Nephron progenitor cell (in vitro differentiated cells): ENCODE results near the gene DGKB.

Experiments used
- DNase-seq: peaks from one replicate; pipeline ENCODE4 v3.0.0; 2021
- H3K27ac Mint-ChIP-seq: 2 replicates; pipeline ENCODE4 v1.8.0; 2021; ENCODE audit warnings: mild to moderate bottlenecking, moderate library complexity, mixed read lengths
- H3K27me3 Mint-ChIP-seq: 2 replicates; pipeline ENCODE4 v1.8.0; 2021; ENCODE audit warnings: mild to moderate bottlenecking, low read depth, mixed read lengths; ENCODE audit not compliant: poor library complexity
- H3K36me3 Mint-ChIP-seq: 2 replicates; pipeline ENCODE4 v1.8.0; 2021; ENCODE audit warnings: low read depth, mixed read lengths
- H3K4me1 Mint-ChIP-seq: 2 replicates; pipeline ENCODE4 v1.8.0; 2021; ENCODE audit warnings: mixed read lengths
- H3K4me3 Mint-ChIP-seq: 2 replicates; pipeline ENCODE4 v1.8.0; 2021; ENCODE audit warnings: mild to moderate bottlenecking, moderate library complexity, mixed read lengths
- H3K9me3 Mint-ChIP-seq: 2 replicates; pipeline ENCODE4 v1.8.0; 2021; ENCODE audit warnings: mild to moderate bottlenecking, moderate library complexity, mixed read lengths
- TF ChIP-seq, protein P1 (sequence below): fragments of 200-600 bp; sonication (generic); IDR thresholded peaks from 2 replicates; pipeline ENCODE4 v1.5.0; 2021; ENCODE audit warnings: antibody characterized with exemption

The DGKB gene

DNA sequence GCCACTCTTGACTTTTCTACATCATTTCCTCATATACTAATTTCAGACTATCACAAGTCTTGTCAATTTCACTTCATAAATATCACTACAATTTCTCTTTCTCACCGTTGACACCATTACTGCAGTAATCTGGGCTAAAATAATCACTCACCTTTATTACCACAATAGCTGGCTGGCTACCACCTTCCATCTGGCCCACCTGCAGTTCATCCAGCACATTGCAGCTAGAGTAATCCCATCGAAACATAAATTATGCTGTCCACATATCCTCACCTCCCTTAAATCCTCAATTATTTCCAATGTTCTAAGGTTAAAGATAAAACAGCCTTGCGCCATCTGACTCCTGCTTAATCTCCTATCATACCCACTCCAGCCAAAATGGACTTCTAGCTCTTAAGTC is 16.0 kb downstream of the DGKB start:
- Mint-ChIP-seq H3K36me3 (no peaks in the 10 kb centered on the region), H3K9me3 (no peaks in the 10 kb centered on the region), H3K4me3 (no peak overlapping the region), H3K27me3 (no peaks in the 10 kb centered on the region), H3K27ac (no peak overlapping the region), H3K4me1 (no peaks in the 10 kb centered on the region)
- TF ChIP-seq, protein P1, sequence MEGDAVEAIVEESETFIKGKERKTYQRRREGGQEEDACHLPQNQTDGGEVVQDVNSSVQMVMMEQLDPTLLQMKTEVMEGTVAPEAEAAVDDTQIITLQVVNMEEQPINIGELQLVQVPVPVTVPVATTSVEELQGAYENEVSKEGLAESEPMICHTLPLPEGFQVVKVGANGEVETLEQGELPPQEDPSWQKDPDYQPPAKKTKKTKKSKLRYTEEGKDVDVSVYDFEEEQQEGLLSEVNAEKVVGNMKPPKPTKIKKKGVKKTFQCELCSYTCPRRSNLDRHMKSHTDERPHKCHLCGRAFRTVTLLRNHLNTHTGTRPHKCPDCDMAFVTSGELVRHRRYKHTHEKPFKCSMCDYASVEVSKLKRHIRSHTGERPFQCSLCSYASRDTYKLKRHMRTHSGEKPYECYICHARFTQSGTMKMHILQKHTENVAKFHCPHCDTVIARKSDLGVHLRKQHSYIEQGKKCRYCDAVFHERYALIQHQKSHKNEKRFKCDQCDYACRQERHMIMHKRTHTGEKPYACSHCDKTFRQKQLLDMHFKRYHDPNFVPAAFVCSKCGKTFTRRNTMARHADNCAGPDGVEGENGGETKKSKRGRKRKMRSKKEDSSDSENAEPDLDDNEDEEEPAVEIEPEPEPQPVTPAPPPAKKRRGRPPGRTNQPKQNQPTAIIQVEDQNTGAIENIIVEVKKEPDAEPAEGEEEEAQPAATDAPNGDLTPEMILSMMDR: no peak
- no peak for DNase-seq

DNA sequence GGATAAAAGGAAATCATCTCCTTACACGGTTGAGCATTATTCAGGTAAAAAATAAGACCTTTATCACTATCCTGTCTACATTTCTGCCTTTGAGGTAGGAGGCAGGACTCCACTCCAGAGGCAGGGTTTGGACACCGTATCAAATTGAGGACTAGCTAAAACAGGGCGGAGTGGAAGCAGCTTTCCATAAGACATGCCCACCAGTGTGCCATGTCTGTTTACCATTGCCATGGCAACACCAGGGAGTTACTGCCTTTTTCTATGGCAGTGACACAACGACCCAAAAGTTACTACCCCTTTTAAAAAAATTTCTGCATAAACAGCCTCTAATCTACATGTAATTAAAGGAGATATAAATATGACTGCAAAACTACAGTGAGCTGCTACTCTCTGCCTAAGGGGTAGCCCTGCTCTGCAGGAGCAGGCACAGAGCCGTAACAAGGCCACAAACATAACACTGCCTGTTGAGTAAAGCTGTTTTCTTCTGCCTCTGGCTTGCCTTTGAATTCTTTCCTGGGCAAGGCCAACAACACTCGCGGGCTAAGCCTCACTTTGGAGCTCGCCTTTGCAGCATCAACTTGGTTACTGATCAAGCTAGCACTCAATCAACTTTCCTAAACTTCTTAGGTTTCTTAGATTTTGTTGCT is 26.5 kb downstream of the DGKB start:
- H3K36me3 Mint-ChIP-seq: no peaks in the 10 kb centered on the region
- no peaks in the 10 kb centered on the region for H3K4me1 Mint-ChIP-seq

DNA sequence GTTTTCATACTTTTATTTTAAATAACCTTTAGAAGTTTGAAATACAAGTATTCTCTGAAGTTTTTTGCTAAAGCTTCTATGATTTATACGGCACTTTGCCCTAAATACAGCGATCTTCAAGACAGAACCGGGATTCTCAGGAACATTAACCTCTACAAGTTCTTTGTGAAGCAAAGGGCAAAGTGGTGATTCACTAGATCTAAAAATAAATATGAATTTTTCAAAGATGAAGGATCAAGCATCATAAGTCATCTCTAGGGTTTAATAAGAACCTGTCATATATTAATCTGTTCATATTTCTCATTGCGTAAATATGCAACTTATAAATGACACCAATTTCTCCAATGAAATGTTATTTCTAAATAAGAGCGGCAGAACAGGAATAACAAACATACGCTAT is 30.7 kb downstream of the DGKB start:
- TF ChIP-seq, protein P1: no peak
- DNase-seq: no peak
- H3K36me3 Mint-ChIP-seq: no peaks in the 10 kb centered on the region
- no peak overlapping the region for H3K27ac Mint-ChIP-seq
- no peaks in the 10 kb centered on the region for H3K4me1 Mint-ChIP-seq
- H3K27me3 Mint-ChIP-seq: no peaks in the 10 kb centered on the region
- H3K9me3 Mint-ChIP-seq: no peaks in the 10 kb centered on the region
- no peak overlapping the region for H3K4me3 Mint-ChIP-seq

More for the DNA sequence above, 26.5 kb downstream of the DGKB start:
- DNase-seq: no peak
- TF ChIP-seq, protein P1: no peak
- Mint-ChIP-seq H3K27me3 (no peaks in the 10 kb centered on the region), H3K4me3 (no peak overlapping the region), H3K9me3 (no peaks in the 10 kb centered on the region), H3K27ac (no peak overlapping the region)

DNA sequence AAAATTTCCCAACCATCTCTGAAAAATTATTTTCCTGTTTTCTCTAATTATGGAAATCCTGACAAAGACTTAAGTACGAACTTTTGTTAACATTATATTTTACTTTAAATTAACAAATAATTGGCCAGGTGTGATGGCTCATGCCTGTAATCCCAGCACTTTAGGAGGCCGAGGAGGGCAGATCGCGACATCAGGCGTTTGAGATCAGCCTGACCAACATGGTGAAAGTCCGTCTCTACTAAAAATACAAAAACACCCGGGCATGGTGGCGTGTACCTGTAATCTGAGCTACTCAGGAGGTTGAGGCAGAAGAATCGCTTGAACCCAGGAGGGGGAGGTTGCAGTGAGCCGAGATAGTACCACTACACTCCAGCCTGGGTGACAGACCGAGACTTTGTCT is 32.2 kb downstream of the DGKB start:
- DNase-seq: no peak
- H3K4me3 Mint-ChIP-seq: no peak overlapping the region
- no peak overlapping the region for H3K27ac Mint-ChIP-seq
- H3K27me3 Mint-ChIP-seq: no peaks in the 10 kb centered on the region
- no peaks in the 10 kb centered on the region for H3K9me3 Mint-ChIP-seq
- H3K36me3 Mint-ChIP-seq: no peaks in the 10 kb centered on the region
- TF ChIP-seq, protein P1: no peak
- H3K4me1 Mint-ChIP-seq: no peaks in the 10 kb centered on the region

DNA sequence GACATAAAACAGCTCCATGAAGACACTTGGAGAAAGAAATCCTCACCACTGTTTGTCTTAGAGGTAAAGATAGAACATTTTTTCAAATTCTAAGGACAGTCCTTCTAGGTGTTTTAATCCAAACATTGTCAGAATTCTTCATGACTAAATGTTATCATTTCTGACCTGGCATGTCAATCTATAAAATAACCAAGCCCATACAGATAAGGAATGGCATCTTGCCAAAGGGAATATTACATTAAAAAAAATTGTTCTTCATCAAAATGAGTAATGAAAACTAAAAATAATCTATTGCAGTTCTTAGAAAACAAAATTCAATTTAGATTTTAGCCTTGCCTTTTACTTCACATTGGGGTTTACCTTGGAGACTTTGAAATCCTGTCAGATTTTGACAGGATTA is 33.6 kb downstream of the DGKB start:
- Mint-ChIP-seq H3K36me3 (no peaks in the 10 kb centered on the region), H3K27ac (no peak overlapping the region), H3K9me3 (no peaks in the 10 kb centered on the region), H3K4me3 (no peak overlapping the region), H3K27me3 (no peaks in the 10 kb centered on the region), H3K4me1 (no peaks in the 10 kb centered on the region)
- DNase-seq: no peak
- TF ChIP-seq, protein P1: no peak

DNA sequence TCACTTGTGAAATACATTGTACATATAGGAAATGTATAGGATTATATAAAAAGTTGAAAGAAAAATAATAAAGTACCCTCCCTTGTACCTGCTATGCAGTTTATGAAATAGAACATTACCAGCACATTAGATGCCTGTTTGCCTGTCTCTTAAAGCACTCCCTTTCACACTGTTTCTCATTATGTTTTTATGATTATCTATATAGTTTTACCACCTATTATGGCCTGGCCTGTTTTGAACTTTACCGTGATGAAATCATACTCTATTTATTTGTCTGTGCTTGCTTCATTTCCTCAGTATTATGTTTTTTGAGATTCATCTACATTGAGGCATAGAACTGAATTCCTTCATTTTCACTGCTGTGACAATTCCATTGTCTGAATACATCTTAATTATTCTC is 41.1 kb downstream of the DGKB start:
- H3K36me3 Mint-ChIP-seq: no peaks in the 10 kb centered on the region
- TF ChIP-seq, protein P1: no peak
- no peaks in the 10 kb centered on the region for H3K4me1 Mint-ChIP-seq
- no peaks in the 10 kb centered on the region for H3K27me3 Mint-ChIP-seq
- no peaks in the 10 kb centered on the region for H3K9me3 Mint-ChIP-seq
- no peak for DNase-seq
- H3K27ac Mint-ChIP-seq: no peak overlapping the region
- H3K4me3 Mint-ChIP-seq: no peak overlapping the region
